ENCODE data around the gene ITPRIPL2. TPM values are rescaled to one million over a fixed set of nuclear protein-coding genes. Genes with fewer than 3 reads are reported as not detected.

The ITPRIPL2 gene
- total RNA-seq, 4 donors from 2014 or later = 13.3 to 18.9 (median 18.5) TPM

DNA sequence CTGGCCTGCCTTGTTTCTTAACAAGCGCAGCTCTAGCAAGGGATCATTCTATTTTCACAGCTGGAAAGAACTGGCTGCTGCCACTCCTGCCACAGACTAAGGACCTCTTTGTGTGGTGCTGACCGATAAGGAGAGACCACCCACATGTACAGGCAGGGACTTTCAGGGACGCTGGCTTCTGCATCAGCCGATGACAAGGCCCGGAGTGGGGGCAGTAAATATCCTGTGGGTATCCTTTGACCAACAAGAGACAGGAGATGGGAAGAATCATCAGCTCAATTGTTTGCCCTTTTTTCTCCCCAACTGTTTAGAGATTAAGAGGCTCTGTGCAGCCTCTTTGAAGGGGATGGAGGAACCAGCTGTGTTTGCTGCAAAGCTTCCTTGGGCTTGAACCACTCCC, 9.2 kb upstream of the ITPRIPL2 start:
- in situ Hi-C loops (cut with MboI; ENCODE audit: low sequenced_read_pairs in 4 of 4) = loop anchor here in 1 of 4 donors (10.0 kb wide), 1 partner anchor 60 kb away; the partner anchor contains the start of gene SYT17
- ATAC-seq = no peak
- Histone ChIP-seq H3K9me3 (no peaks in the 10 kb centered on the region), H3K27ac (no peak overlapping the region), H3K4me3 (no peak overlapping the region), H3K27me3 (no peaks in the 10 kb centered on the region), H3K36me3 (no peaks in the 10 kb centered on the region), H3K4me1 (no peaks in the 10 kb centered on the region)
- TF ChIP-seq, protein P1, sequence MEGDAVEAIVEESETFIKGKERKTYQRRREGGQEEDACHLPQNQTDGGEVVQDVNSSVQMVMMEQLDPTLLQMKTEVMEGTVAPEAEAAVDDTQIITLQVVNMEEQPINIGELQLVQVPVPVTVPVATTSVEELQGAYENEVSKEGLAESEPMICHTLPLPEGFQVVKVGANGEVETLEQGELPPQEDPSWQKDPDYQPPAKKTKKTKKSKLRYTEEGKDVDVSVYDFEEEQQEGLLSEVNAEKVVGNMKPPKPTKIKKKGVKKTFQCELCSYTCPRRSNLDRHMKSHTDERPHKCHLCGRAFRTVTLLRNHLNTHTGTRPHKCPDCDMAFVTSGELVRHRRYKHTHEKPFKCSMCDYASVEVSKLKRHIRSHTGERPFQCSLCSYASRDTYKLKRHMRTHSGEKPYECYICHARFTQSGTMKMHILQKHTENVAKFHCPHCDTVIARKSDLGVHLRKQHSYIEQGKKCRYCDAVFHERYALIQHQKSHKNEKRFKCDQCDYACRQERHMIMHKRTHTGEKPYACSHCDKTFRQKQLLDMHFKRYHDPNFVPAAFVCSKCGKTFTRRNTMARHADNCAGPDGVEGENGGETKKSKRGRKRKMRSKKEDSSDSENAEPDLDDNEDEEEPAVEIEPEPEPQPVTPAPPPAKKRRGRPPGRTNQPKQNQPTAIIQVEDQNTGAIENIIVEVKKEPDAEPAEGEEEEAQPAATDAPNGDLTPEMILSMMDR (IDR thresholded peaks at IDR 0.05 in 4 of 5, conservative IDR thresholded peaks at IDR 0.05 in 1 of 5) = no peak
- no peak for TF ChIP-seq POLR2A (IDR thresholded peaks at IDR 0.05)
- intact Hi-C loops (cut with DNase I; ENCODE audit: low total_unique reads) = no loop called here
- DNase-seq = no peak

DNA sequence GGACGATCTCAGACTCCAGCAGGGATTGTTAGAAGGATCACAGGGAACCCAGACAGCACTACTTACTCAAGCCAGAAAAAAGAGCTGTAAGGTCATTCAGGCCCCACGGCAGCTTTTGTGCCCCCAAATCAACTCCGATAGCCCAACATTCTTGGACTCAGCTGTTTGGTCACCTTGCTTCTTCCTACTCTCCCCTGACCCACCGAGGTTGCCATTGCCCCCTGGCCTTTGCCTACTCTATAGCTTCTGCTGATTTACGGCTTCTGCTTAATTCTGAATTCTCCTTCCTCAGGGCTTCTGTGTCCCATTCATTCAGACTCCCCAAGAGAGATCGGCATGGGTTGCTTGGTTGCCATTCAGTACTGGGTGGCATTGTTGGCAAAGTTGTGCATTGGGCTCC, 8.6 kb upstream of the ITPRIPL2 start:
- in situ Hi-C loops (cut with MboI; ENCODE audit: low sequenced_read_pairs in 4 of 4) = loop anchor here in 1 of 4 donors (10.0 kb wide), 1 partner anchor 60 kb away; the partner anchor contains the start of gene SYT17
- TF ChIP-seq POLR2A (IDR thresholded peaks at IDR 0.05) = no peak
- TF ChIP-seq, protein P1 (IDR thresholded peaks at IDR 0.05 in 4 of 5, conservative IDR thresholded peaks at IDR 0.05 in 1 of 5) = no peak
- Histone ChIP-seq H3K9me3 (no peaks in the 10 kb centered on the region), H3K27me3 (no peaks in the 10 kb centered on the region), H3K27ac (no peak overlapping the region), H3K4me3 (no peak overlapping the region), H3K36me3 (no peaks in the 10 kb centered on the region), H3K4me1 (no peaks in the 10 kb centered on the region)
- no peak for DNase-seq
- ATAC-seq = no peak
- intact Hi-C loops (cut with DNase I; ENCODE audit: low total_unique reads) = no loop called here

DNA sequence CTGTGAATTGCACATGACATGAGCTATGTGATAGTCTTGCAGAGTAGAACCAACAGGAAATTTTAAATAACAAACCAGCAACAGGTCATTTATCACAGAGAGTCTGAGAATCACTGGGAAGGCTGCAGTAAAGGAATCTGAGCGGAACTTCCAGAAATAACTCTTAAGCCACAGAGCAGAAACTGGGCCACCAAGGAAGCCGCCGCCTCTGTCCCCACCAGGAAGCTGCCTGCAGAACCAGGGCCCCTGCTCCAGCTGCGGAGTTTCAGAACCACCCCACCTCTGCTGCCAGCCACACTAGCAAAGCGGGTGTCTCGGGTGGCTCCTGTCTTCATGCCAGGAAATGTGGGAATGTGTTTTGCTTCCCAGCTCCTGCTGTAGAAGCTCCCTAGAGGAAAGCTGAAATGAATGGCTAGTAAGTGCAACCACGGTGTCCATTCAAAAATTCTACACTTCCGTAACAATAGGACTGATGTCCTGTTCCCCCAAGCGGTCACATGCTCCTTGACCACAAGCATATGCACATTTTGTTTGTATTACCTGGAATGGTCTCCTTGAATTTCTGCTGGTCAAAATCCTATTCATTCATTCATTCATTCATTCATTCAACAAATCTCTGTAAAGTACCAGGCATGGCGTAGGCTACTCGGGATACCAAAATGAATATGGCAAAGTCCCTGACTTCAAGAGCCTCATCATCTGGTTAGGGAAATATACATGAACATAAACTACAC, 7.7 kb upstream of the ITPRIPL2 start:
- Histone ChIP-seq H3K4me3 (no peak overlapping the region), H3K9me3 (no peaks in the 10 kb centered on the region), H3K27me3 (no peaks in the 10 kb centered on the region), H3K4me1 (no peaks in the 10 kb centered on the region), H3K27ac (no peak overlapping the region), H3K36me3 (no peaks in the 10 kb centered on the region)
- no peak for TF ChIP-seq POLR2A (IDR thresholded peaks at IDR 0.05)
- TF ChIP-seq, protein P1 (IDR thresholded peaks at IDR 0.05 in 4 of 5, conservative IDR thresholded peaks at IDR 0.05 in 1 of 5) = no peak
- in situ Hi-C loops (cut with MboI; ENCODE audit: low sequenced_read_pairs in 4 of 4) = loop anchor here in 1 of 4 donors (10.0 kb wide), 1 partner anchor 59 kb away; the partner anchor contains the start of gene SYT17
- DNase-seq = no peak
- no peak for ATAC-seq
- intact Hi-C loops (cut with DNase I; ENCODE audit: low total_unique reads) = no loop called here

DNA sequence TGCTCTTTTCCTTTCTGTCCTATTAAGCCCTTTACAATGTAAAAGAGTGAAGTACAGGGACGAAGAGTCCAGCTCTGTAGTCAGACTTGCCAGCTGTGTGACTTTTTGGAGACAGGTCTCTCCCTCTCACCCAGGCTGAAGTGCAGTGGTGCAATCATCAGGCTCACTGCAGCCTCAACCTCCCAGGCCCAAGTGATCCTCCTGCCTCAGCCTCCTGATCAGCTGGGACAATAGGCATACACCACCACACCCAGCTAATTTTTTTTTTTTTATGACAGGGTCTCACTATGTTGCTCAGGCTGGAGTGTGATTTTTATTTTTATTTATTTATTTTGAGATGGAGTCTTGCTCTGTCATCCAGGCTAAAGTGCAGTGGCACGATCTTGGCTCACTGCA, 7.1 kb upstream of the ITPRIPL2 start:
- in situ Hi-C loops (cut with MboI; ENCODE audit: low sequenced_read_pairs in 4 of 4) = loop anchor here in 1 of 4 donors (10.0 kb wide), 1 partner anchor 58 kb away; the partner anchor contains the start of gene SYT17
- ATAC-seq = no peak
- TF ChIP-seq, protein P1 (IDR thresholded peaks at IDR 0.05 in 4 of 5, conservative IDR thresholded peaks at IDR 0.05 in 1 of 5) = no peak
- TF ChIP-seq POLR2A (IDR thresholded peaks at IDR 0.05) = no peak

More for the DNA sequence above, 7.1 kb upstream of the ITPRIPL2 start:
- Histone ChIP-seq H3K27me3 (no peaks in the 10 kb centered on the region), H3K4me1 (no peaks in the 10 kb centered on the region), H3K4me3 (no peak overlapping the region), H3K36me3 (no peaks in the 10 kb centered on the region), H3K27ac (no peak overlapping the region), H3K9me3 (no peaks in the 10 kb centered on the region)
- intact Hi-C loops (cut with DNase I; ENCODE audit: low total_unique reads) = no loop called here
- no peak for DNase-seq
